Stimulated activated CD4-positive, alpha-beta T cell treated with anti-CD3 and anti-CD28 coated beads, Interleukin-2, amount 100 ng/mL, for 24 hours (primary cell): ENCODE measurements around the gene MS4A6E.
"Not testable (repeated sequence)": the region's sequence is repeated elsewhere in the genome, so short reads cannot be mapped to it uniquely, and the experiment has no call there.

Experiments
- DNase-seq, 2 donors: peaks; one replicate each; pipeline ENCODE4 v3.0.0-alpha.2; 2020

MS4A6E gene

GRCh38 chr11:60338053-60338452 lies 11.0 kb downstream of the MS4A6E start:
- no peak for DNase-seq

GRCh38 chr11:60339356-60339755 lies 12.3 kb downstream of the MS4A6E start:
- no peak for DNase-seq

- no peak for DNase-seq
These were observed 16.1 kb downstream of the MS4A6E start for GRCh38 chr11:60343094-60343704.

GRCh38 chr11:60344146-60344545 lies 17.1 kb downstream of the MS4A6E start:
- no peak for DNase-seq

- peak in 1 of 2 donors; percentile 39 for DNase-seq
These were observed 18.4 kb downstream of the MS4A6E start for GRCh38 chr11:60345489-60345888.

- DNase-seq, result no peak
These were observed 20.2 kb downstream of the MS4A6E start for GRCh38 chr11:60347084-60347797.

GRCh38 chr11:60348116-60348515 lies 21.1 kb downstream of the MS4A6E start:
- DNase-seq, result no peak

GRCh38 chr11:60349990-60350389 lies 22.9 kb downstream of the MS4A6E start:
- no peak for DNase-seq

GRCh38 chr11:60357771-60358170 lies 30.7 kb downstream of the MS4A6E start:
- DNase-seq, result no peak

- DNase-seq, result no peak
These were observed 33.6 kb downstream of the MS4A6E start for GRCh38 chr11:60360621-60361020.

GRCh38 chr11:60362241-60362640 lies 35.2 kb downstream of the MS4A6E start:
- DNase-seq, result no peak

- peak; percentile 58 to 69 for DNase-seq
These were observed 36.8 kb downstream of the MS4A6E start for GRCh38 chr11:60363542-60364470.

GRCh38 chr11:60366262-60366904 lies 39.3 kb downstream of the MS4A6E start:
- DNase-seq, result not testable (repeated sequence)

GRCh38 chr11:60367009-60367408 lies 40.0 kb downstream of the MS4A6E start:
- DNase-seq, result no peak

- no peak for DNase-seq
These were observed 40.8 kb downstream of the MS4A6E start for GRCh38 chr11:60367896-60368295.

GRCh38 chr11:60370252-60370810 lies 43.3 kb downstream of the MS4A6E start:
- DNase-seq, result no peak

GRCh38 chr11:60370811-60371298 lies 43.8 kb downstream of the MS4A6E start:
- DNase-seq, result no peak

- no peak for DNase-seq
These were observed 44.3 kb downstream of the MS4A6E start for GRCh38 chr11:60371386-60371785.

- DNase-seq, result no peak
These were observed 44.8 kb downstream of the MS4A6E start for GRCh38 chr11:60371854-60372253.

GRCh38 chr11:60372767-60373166 lies 45.7 kb downstream of the MS4A6E start:
- DNase-seq, result no peak

- DNase-seq, result no peak
These were observed 48.3 kb downstream of the MS4A6E start for GRCh38 chr11:60375316-60375715.

- no peak for DNase-seq
These were observed 49.5 kb downstream of the MS4A6E start for GRCh38 chr11:60376601-60377000.
